IPS-18a (cell line): ENCODE data around the gene LOXL4.
"Not testable (repeated sequence)": the region's sequence is repeated elsewhere in the genome, so short reads cannot be mapped to it uniquely, and the experiment has no call there.

Source experiments
- H3K27ac ChIP-seq: one replicate; pipeline ENCODE4 v1.5.1; 2013; ENCODE audit warnings: low read length
- H3K27me3 ChIP-seq: one replicate; pipeline ENCODE4 v1.6.1; 2013; ENCODE audit warnings: mild to moderate bottlenecking, low read length; ENCODE audit not compliant: control insufficient read depth, insufficient read depth
- H3K36me3 ChIP-seq: one replicate; pipeline ENCODE4 v1.6.1; 2013; ENCODE audit warnings: low read depth, low read length; ENCODE audit not compliant: control insufficient read depth
- H3K4me1 ChIP-seq: one replicate; pipeline ENCODE4 v1.6.1; 2013; ENCODE audit warnings: low read depth, low read length; ENCODE audit not compliant: control insufficient read depth
- H3K4me3 ChIP-seq: one replicate; pipeline ENCODE4 v1.5.1; 2013; ENCODE audit warnings: low read length
- H3K9ac ChIP-seq: one replicate; pipeline ENCODE4 v1.6.1; 2013; ENCODE audit warnings: mild to moderate bottlenecking, low read length, moderate library complexity
- H3K9me3 ChIP-seq: one replicate; pipeline ENCODE4 v1.6.1; 2013; ENCODE audit warnings: low read depth, low read length; ENCODE audit not compliant: control insufficient read depth

LOXL4 gene

DNA sequence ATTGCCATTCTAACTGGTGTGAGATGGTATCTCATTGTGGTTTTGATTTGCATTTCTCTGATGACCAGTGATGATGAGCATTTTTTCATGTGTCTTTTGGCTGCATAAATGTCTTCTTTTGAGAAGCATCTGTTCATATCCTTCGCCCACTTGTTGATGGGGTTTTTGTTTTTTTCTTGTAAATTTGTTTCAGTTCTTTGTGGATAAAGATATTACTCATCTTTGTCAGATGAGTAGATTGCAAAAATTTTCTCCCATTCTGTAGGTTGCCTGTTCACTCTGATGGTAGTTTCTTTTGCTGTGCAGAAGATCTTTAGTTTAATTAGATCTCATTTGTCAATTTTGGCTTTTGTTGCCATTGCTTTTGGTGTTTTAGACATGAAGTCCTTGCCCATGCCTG, 39.7 kb downstream of the LOXL4 start:
- H3K4me3 ChIP-seq, H3K27me3 ChIP-seq, H3K9ac ChIP-seq, H3K27ac ChIP-seq, H3K9me3 ChIP-seq, H3K36me3 ChIP-seq, H3K4me1 ChIP-seq: not testable (repeated sequence)

- H3K4me1 ChIP-seq, H3K4me3 ChIP-seq, H3K27ac ChIP-seq, H3K9me3 ChIP-seq, H3K27me3 ChIP-seq, H3K36me3 ChIP-seq, H3K9ac ChIP-seq: not testable (repeated sequence)
Observed at GRCh38 chr10:98227713-98228112, 40.3 kb downstream of the LOXL4 start.

DNA sequence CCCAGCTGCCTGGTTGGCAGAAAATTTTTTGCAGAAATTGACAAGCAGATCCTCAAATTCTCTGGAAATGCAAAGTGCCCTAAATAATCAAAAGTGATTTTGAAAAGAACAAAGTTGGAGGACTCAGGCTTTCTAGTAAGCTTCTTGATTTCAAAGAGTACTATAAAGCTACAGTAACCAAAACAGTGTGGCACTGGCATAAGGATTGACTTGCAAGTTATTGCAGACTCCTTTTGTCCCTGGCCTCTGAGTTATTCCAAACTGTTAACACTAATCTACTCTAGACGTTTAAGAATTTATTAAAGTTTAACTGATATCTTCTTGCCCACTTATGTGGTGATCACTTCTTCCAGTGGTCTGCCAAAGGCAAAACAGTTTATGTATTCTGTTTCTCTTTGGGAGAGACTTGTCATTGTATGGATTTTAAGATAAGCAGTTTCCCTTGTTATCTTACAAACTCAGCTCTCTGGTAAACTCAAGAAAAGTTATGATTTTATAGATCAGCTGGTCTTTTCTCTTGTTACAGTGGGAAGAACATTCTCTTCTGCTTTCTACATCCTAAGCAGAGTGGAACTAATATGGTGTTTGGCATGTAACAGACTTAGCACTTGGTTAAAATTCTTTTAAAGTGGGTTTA, 41.4 kb downstream of the LOXL4 start:
- H3K9ac ChIP-seq = no peak overlapping the region
- peaks cover 4% of the 10 kb centered on the region for H3K4me1 ChIP-seq
- H3K36me3 ChIP-seq = no peaks in the 10 kb centered on the region
- H3K27me3 ChIP-seq = no peaks in the 10 kb centered on the region
- no peak overlapping the region for H3K4me3 ChIP-seq
- H3K27ac ChIP-seq = no peak overlapping the region
- no peaks in the 10 kb centered on the region for H3K9me3 ChIP-seq

DNA sequence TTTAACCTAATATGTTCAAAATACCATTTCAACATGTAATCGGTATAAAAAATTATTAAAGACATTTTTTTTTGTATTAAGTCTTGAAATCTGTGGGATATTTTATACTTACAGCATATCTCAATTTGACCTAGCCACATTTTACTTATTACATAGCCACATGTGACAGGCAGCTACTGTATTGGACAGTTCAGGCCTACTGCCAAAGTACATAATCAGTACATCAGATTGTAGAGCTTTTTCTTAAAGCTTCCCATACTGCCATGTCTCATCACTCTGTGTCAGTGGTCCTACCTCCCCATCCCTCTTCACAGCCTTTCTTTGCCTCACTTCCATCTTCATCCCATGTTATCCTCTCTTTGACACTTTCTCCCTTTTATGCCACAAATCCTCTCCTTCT, 43.0 kb downstream of the LOXL4 start:
- peaks cover 4% of the 10 kb centered on the region for H3K4me1 ChIP-seq
- no peak overlapping the region for H3K4me3 ChIP-seq
- H3K27ac ChIP-seq = no peak overlapping the region
- no peaks in the 10 kb centered on the region for H3K27me3 ChIP-seq
- H3K36me3 ChIP-seq = no peaks in the 10 kb centered on the region
- H3K9me3 ChIP-seq = no peaks in the 10 kb centered on the region
- no peak overlapping the region for H3K9ac ChIP-seq

- Histone ChIP-seq H3K9me3 (no peaks in the 10 kb centered on the region), H3K27me3 (no peaks in the 10 kb centered on the region), H3K4me1 (peaks cover 4% of the 10 kb centered on the region), H3K36me3 (no peaks in the 10 kb centered on the region), H3K9ac (no peak overlapping the region), H3K27ac (no peak overlapping the region), H3K4me3 (no peak overlapping the region)
Observed at GRCh38 chr10:98224509-98224908, 43.5 kb downstream of the LOXL4 start.

GRCh38 chr10:98223874-98224273, 44.1 kb downstream of the LOXL4 start:
- H3K9ac ChIP-seq = no peak overlapping the region

DNA sequence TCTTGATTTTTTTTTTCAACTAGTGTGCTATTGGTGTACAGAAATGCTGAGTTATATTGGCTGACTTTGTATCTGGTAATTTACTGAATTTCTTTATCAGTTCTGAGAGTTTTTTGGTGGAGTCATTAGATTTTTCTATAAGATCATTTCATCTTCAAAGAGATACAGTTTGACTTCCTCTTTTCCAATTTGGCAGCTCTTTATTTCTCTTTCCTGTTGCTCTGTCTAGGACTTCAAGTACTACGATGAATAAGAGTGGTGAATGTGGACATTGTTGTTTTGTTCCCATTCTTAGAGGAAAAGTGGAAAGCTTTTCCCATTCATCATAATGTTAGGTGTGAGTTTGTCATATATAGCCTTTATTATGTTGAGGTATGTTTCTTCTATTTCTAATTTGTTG, 50.2 kb downstream of the LOXL4 start:
- H3K9ac ChIP-seq = no peak overlapping the region
- no peaks in the 10 kb centered on the region for H3K27me3 ChIP-seq
- no peaks in the 10 kb centered on the region for H3K4me1 ChIP-seq
- no peaks in the 10 kb centered on the region for H3K36me3 ChIP-seq
- H3K9me3 ChIP-seq = no peaks in the 10 kb centered on the region
- no peak overlapping the region for H3K27ac ChIP-seq
- no peak overlapping the region for H3K4me3 ChIP-seq

More at GRCh38 chr10:98223874-98224273, 44.1 kb downstream of the LOXL4 start:
- Histone ChIP-seq H3K36me3 (no peaks in the 10 kb centered on the region), H3K4me1 (peaks cover 4% of the 10 kb centered on the region), H3K27me3 (no peaks in the 10 kb centered on the region), H3K27ac (no peak overlapping the region), H3K9me3 (no peaks in the 10 kb centered on the region), H3K4me3 (no peak overlapping the region)

GRCh38 chr10:98215373-98215772, 52.6 kb downstream of the LOXL4 start:
- H3K9me3 ChIP-seq = no peaks in the 10 kb centered on the region
- H3K27me3 ChIP-seq = no peaks in the 10 kb centered on the region
- no peaks in the 10 kb centered on the region for H3K4me1 ChIP-seq
- no peaks in the 10 kb centered on the region for H3K36me3 ChIP-seq
- H3K27ac ChIP-seq = no peak overlapping the region
- H3K9ac ChIP-seq = no peak overlapping the region
- H3K4me3 ChIP-seq = no peak overlapping the region

DNA sequence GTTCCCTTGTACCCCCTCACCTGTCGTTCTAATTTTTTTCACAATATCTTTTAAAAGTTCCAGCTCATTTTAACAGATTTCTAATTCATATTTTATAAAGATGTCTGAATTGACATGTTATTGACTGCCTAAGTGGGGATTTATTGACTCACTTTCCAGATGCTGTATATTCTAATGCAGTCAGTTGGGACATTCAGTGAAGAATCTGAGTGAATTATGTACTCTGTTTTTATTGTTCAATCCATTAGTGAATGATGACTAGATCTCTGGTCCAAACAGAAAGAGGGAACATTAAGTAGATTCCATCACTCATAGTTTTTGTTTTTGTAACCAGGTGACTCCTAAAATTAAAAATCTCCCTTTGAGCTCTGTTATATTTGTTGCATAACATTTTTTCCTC, 54.3 kb downstream of the LOXL4 start:
- peaks cover 8% of the 10 kb centered on the region for H3K36me3 ChIP-seq

DNA sequence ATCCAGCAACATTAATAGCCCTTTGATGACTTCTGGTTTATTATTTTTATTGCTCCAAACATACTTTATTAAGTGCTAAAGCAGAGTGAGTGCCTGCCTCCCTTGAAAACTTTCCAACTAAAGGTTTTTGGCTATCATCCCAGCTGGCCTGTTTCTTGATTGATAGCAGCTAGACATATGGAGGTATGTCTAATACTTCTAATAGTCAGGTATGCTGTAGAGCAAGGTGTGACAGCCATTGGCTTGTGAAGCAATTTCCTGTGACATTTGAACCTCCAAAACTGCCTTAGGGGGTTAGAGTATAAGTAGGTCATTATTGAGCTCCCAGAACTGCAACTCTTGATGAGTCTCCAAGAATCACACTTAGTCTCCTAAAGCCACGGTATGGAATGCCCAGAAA, 55.8 kb downstream of the LOXL4 start:
- no peaks in the 10 kb centered on the region for H3K4me1 ChIP-seq
- H3K9me3 ChIP-seq = no peaks in the 10 kb centered on the region
- H3K9ac ChIP-seq = no peak overlapping the region
- H3K4me3 ChIP-seq = no peak overlapping the region
- no peaks in the 10 kb centered on the region for H3K27me3 ChIP-seq
- no peak overlapping the region for H3K27ac ChIP-seq
- peaks cover 8% of the 10 kb centered on the region for H3K36me3 ChIP-seq

More for the DNA sequence above, 54.3 kb downstream of the LOXL4 start:
- Histone ChIP-seq H3K4me3 (no peak overlapping the region), H3K27me3 (no peaks in the 10 kb centered on the region), H3K9me3 (no peaks in the 10 kb centered on the region), H3K27ac (no peak overlapping the region), H3K4me1 (no peaks in the 10 kb centered on the region), H3K9ac (no peak overlapping the region)

DNA sequence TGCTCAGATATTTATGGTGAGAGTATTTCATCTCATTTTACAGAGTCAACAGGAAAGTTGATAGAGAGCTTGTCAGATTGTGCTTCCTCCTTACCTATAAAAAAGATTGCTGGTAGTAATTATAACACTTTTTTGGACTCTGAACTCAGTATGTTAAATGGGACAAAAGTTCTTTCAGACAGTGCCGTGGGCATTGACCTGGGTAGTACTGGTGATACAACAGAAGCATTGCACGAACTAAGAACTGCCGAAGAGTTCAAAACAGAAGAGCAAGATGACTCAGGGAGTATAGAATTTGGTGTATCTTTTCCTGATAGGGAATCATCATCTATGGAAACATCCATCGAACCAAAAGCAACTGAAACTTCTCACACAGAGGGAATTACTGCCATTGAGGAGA, 58.6 kb downstream of the LOXL4 start:
- no peaks in the 10 kb centered on the region for H3K4me1 ChIP-seq
- no peak overlapping the region for H3K27ac ChIP-seq
- H3K9me3 ChIP-seq = no peaks in the 10 kb centered on the region
- H3K9ac ChIP-seq = no peak overlapping the region
- H3K36me3 ChIP-seq = peaks cover 8% of the 10 kb centered on the region
- H3K27me3 ChIP-seq = no peaks in the 10 kb centered on the region
- H3K4me3 ChIP-seq = no peak overlapping the region

GRCh38 chr10:98208925-98209324, 59.1 kb downstream of the LOXL4 start:
- peaks cover 8% of the 10 kb centered on the region for H3K36me3 ChIP-seq
- H3K27me3 ChIP-seq = no peaks in the 10 kb centered on the region
- no peak overlapping the region for H3K4me3 ChIP-seq
- no peak overlapping the region for H3K9ac ChIP-seq
- no peaks in the 10 kb centered on the region for H3K9me3 ChIP-seq
- no peaks in the 10 kb centered on the region for H3K4me1 ChIP-seq
- H3K27ac ChIP-seq = no peak overlapping the region
